Endothelial cell of umbilical vein (primary cell): ENCODE measurements around the gene HPDL.
"Not testable (repeated sequence)": the region's sequence is repeated elsewhere in the genome, so short reads cannot be mapped to it uniquely, and the experiment has no call there.

Experiments used
- EZH2 ChIP-seq: IDR thresholded peaks from 2 replicates; pipeline ENCODE4 v1.6.1; 2012; ENCODE audit warnings: borderline replicate concordance, low read depth, mild to moderate bottlenecking, moderate library complexity, low read length, inconsistent platforms; ENCODE audit not compliant: severe bottlenecking
- FOS ChIP-seq: IDR thresholded peaks from 2 replicates; pipeline ENCODE4 v1.6.1; 2011; ENCODE audit warnings: mild to moderate bottlenecking, low read length, moderate library complexity, borderline replicate concordance; ENCODE audit not compliant: insufficient read depth
- GATA2 ChIP-seq: IDR thresholded peaks from 2 replicates; pipeline ENCODE4 v1.7.0; 2011; ENCODE audit warnings: low read depth, mild to moderate bottlenecking, moderate library complexity, mixed read lengths, low read length; ENCODE audit not compliant: insufficient read length, insufficient read depth
- JUN ChIP-seq: IDR thresholded peaks from 2 replicates; pipeline ENCODE4 v1.6.1; 2011; ENCODE audit warnings: borderline replicate concordance, low read depth; ENCODE audit not compliant: insufficient read length, insufficient read depth
- MYC ChIP-seq: IDR thresholded peaks from one replicate; pipeline ENCODE4 v1.6.1; 2011; ENCODE audit warnings: mild to moderate bottlenecking, low read depth, low read length
- POLR2A ChIP-seq: IDR thresholded peaks from 2 replicates; pipeline ENCODE4 v1.6.1; 2012; ENCODE audit warnings: low read depth, mild to moderate bottlenecking, control low read depth, low read length
- POLR2AphosphoS5 ChIP-seq: IDR thresholded peaks from 2 replicates; pipeline ENCODE4 v1.6.1; 2012; ENCODE audit warnings: low read depth, mild to moderate bottlenecking, control low read depth, low read length, moderate library complexity; ENCODE audit not compliant: insufficient read depth
- TF ChIP-seq, protein P1 (sequence below): IDR thresholded peaks from 2 replicates; pipeline ENCODE4 v1.6.1; 2011; ENCODE audit not compliant: insufficient read depth, insufficient read length
- TF ChIP-seq, protein P2 (sequence below), 2 donors: IDR thresholded peaks; 1 replicate in 1 of 2; 2 replicates in 1 of 2; pipeline ENCODE4 v1.5.1; 2011; ENCODE audit warnings: low read length in 2 of 2, mild to moderate bottlenecking in 2 of 2, moderate library complexity in 2 of 2, control low read depth in 1 of 2, inconsistent platforms in 1 of 2, low read depth in 1 of 2; ENCODE audit not compliant: insufficient read depth in 1 of 2; ENCODE audit errors: extremely low read depth in 1 of 2

DNA sequence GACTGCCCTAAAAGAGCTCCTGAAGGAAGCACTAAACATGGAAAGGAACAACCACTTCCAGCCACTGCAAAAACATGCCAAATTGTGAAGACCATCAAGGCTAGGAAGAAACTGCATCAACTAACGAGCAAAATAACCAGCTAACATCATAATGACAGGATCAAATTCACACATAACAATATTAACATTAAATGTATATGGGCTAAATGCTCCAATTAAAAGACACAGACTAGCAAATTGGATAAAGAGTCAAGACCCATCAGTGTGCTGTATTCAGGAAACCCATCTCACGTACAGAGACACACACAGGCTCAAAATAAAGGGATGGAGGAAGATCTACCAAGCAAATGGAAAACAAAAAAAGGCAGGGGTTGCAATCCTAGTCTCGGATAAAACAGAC, 40.2 kb upstream of the HPDL start:
- TF ChIP-seq, protein P1, sequence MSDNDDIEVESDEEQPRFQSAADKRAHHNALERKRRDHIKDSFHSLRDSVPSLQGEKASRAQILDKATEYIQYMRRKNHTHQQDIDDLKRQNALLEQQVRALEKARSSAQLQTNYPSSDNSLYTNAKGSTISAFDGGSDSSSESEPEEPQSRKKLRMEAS = not testable (repeated sequence)
- TF ChIP-seq, protein P2, sequence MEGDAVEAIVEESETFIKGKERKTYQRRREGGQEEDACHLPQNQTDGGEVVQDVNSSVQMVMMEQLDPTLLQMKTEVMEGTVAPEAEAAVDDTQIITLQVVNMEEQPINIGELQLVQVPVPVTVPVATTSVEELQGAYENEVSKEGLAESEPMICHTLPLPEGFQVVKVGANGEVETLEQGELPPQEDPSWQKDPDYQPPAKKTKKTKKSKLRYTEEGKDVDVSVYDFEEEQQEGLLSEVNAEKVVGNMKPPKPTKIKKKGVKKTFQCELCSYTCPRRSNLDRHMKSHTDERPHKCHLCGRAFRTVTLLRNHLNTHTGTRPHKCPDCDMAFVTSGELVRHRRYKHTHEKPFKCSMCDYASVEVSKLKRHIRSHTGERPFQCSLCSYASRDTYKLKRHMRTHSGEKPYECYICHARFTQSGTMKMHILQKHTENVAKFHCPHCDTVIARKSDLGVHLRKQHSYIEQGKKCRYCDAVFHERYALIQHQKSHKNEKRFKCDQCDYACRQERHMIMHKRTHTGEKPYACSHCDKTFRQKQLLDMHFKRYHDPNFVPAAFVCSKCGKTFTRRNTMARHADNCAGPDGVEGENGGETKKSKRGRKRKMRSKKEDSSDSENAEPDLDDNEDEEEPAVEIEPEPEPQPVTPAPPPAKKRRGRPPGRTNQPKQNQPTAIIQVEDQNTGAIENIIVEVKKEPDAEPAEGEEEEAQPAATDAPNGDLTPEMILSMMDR (IDR thresholded peaks at IDR 0.05; ENCODE audit: extremely low read depth in 1 of 2, insufficient read depth in 1 of 2, low read depth in 1 of 2, low read length in 2 of 2) = not testable (repeated sequence)
- not testable (repeated sequence) for TF ChIP-seq POLR2AphosphoS5, EZH2, POLR2A, JUN, FOS, GATA2, MYC
